ENCODE data around the gene TMC7.

TMC7 gene

DNA sequence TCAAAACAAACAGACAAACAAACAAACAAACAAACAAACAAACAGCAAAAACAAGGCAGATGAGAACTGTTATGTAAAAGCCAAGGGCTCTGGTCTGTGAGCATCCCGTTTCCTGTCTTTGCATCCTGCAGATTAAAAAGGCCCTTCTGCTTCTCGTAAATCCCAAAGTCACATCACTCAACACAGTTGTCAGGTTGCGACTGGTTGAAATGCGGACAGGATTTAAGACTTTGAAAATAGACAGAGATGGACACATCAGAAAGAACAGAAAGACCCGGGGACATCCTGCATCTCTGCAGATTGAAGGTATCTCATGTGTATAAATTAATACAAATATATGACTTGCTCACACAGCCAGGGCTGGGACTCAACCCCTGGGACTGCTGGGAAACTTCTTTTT lies 18.2 kb upstream of the TMC7 start:
- Histone ChIP-seq H3K27me3 (ENCODE audit: insufficient read depth, poor library complexity, severe bottlenecking) (no peaks in the 10 kb centered on the region), H3K4me3 (replicated peaks; ENCODE audit: insufficient read depth, low read length) (no peak overlapping the region), H3K27ac (replicated peaks) (no peak overlapping the region)
- DNase-seq (ENCODE audit: low read depth in 1 of 2, low spot score in 1 of 2), result no peak
- no peak for TF ChIP-seq SPI1 (IDR thresholded peaks at IDR 0.05; ENCODE audit: borderline replicate concordance, low read depth)
- TF ChIP-seq, protein P1, sequence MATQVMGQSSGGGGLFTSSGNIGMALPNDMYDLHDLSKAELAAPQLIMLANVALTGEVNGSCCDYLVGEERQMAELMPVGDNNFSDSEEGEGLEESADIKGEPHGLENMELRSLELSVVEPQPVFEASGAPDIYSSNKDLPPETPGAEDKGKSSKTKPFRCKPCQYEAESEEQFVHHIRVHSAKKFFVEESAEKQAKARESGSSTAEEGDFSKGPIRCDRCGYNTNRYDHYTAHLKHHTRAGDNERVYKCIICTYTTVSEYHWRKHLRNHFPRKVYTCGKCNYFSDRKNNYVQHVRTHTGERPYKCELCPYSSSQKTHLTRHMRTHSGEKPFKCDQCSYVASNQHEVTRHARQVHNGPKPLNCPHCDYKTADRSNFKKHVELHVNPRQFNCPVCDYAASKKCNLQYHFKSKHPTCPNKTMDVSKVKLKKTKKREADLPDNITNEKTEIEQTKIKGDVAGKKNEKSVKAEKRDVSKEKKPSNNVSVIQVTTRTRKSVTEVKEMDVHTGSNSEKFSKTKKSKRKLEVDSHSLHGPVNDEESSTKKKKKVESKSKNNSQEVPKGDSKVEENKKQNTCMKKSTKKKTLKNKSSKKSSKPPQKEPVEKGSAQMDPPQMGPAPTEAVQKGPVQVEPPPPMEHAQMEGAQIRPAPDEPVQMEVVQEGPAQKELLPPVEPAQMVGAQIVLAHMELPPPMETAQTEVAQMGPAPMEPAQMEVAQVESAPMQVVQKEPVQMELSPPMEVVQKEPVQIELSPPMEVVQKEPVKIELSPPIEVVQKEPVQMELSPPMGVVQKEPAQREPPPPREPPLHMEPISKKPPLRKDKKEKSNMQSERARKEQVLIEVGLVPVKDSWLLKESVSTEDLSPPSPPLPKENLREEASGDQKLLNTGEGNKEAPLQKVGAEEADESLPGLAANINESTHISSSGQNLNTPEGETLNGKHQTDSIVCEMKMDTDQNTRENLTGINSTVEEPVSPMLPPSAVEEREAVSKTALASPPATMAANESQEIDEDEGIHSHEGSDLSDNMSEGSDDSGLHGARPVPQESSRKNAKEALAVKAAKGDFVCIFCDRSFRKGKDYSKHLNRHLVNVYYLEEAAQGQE (IDR thresholded peaks at IDR 0.05; ENCODE audit: insufficient replicate concordance, low read depth), result no peak
- no peak for TF ChIP-seq POLR2AphosphoS5 (IDR thresholded peaks at IDR 0.05; ENCODE audit: low read depth)
- TF ChIP-seq, protein P2, sequence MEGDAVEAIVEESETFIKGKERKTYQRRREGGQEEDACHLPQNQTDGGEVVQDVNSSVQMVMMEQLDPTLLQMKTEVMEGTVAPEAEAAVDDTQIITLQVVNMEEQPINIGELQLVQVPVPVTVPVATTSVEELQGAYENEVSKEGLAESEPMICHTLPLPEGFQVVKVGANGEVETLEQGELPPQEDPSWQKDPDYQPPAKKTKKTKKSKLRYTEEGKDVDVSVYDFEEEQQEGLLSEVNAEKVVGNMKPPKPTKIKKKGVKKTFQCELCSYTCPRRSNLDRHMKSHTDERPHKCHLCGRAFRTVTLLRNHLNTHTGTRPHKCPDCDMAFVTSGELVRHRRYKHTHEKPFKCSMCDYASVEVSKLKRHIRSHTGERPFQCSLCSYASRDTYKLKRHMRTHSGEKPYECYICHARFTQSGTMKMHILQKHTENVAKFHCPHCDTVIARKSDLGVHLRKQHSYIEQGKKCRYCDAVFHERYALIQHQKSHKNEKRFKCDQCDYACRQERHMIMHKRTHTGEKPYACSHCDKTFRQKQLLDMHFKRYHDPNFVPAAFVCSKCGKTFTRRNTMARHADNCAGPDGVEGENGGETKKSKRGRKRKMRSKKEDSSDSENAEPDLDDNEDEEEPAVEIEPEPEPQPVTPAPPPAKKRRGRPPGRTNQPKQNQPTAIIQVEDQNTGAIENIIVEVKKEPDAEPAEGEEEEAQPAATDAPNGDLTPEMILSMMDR (IDR thresholded peaks at IDR 0.05; ENCODE audit: insufficient read depth, low read length), result no peak
- no peak for TF ChIP-seq GABPA (IDR thresholded peaks at IDR 0.05; ENCODE audit: low read depth)

DNA sequence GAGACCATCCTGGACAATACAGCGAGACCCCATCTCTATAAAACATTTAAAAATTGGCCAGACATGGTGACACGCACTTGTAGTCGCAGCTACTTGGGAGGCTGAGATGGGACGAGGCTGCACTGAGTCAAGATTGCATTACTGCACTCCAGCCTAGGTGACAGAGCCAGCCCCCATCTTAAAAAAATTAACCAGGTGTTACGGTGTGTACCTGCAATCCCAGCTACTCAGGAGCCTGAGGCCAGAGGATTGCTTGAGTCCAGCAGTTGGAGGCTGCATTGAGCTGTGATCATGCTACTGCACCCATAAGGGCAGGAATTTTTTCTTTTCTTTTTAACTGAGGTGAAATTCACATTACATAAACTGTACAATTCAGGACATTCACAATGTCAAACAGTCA lies 16.9 kb upstream of the TMC7 start:
- Histone ChIP-seq H3K4me3 (replicated peaks; ENCODE audit: insufficient read depth, low read length) (no peak overlapping the region), H3K27ac (replicated peaks) (no peak overlapping the region), H3K27me3 (ENCODE audit: insufficient read depth, poor library complexity, severe bottlenecking) (no peaks in the 10 kb centered on the region)
- no peak for DNase-seq (ENCODE audit: low read depth in 1 of 2, low spot score in 1 of 2)
- TF ChIP-seq, protein P2 (IDR thresholded peaks at IDR 0.05; ENCODE audit: insufficient read depth, low read length), result no peak
- no peak for TF ChIP-seq SPI1 (IDR thresholded peaks at IDR 0.05; ENCODE audit: borderline replicate concordance, low read depth)
- TF ChIP-seq, protein P1 (IDR thresholded peaks at IDR 0.05; ENCODE audit: insufficient replicate concordance, low read depth), result no peak
- no peak for TF ChIP-seq POLR2AphosphoS5 (IDR thresholded peaks at IDR 0.05; ENCODE audit: low read depth)
- no peak for TF ChIP-seq GABPA (IDR thresholded peaks at IDR 0.05; ENCODE audit: low read depth)

DNA sequence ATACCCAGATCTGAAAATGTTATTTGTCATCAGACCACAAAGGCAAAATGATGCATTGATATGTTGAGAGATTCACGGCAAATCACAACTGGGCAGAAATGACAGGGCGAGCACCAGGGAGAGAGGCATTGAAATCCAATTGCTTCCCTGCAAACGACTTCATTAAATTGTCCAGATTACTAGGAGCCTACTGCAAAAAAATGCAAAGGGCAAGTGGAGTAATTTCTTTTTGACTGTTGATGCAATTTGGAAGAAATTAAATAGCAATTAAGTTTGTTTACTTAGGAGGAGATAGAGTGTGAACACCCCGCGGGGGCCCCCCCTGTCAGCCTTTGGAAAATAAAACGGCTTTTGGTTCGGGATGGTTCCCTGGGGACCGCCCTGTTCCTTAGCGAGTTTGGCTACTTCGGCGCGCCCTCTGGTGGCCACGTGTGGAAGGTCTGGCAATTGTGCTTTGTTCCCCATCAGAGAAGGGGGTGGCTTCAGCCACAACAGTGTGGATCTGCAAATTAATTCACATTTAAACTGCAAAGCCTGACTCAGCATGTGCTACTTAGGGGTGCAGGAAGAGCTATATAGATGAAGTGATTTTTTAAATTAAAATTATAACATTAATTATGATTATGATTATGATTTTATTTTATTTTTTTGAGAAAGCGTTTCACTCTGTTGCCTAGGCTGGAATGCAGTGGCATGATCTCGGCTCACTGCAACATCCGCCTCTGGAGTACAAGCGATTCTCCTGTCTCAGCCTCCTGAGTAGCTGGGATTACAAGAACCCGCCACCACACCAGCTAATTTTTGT lies 14.5 kb upstream of the TMC7 start:
- Histone ChIP-seq H3K27me3 (ENCODE audit: insufficient read depth, poor library complexity, severe bottlenecking) (no peaks in the 10 kb centered on the region), H3K4me3 (replicated peaks; ENCODE audit: insufficient read depth, low read length) (peak overlapping the region; percentile 8; the same call in 1 of the 2 replicates), H3K27ac (replicated peaks) (no peak overlapping the region)
- DNase-seq (ENCODE audit: low read depth in 1 of 2, low spot score in 1 of 2), result peak; percentile 24 to 76
- no peak for TF ChIP-seq SPI1 (IDR thresholded peaks at IDR 0.05; ENCODE audit: borderline replicate concordance, low read depth)
- no peak for TF ChIP-seq GABPA (IDR thresholded peaks at IDR 0.05; ENCODE audit: low read depth)
- TF ChIP-seq, protein P2 (IDR thresholded peaks at IDR 0.05; ENCODE audit: insufficient read depth, low read length), result peak; percentile 80
- no peak for TF ChIP-seq POLR2AphosphoS5 (IDR thresholded peaks at IDR 0.05; ENCODE audit: low read depth)
- TF ChIP-seq, protein P1 (IDR thresholded peaks at IDR 0.05; ENCODE audit: insufficient replicate concordance, low read depth), result no peak
